Transverse colon (tissue), 4 donors: ENCODE results near the gene NRXN2. TPM values are rescaled to one million over a fixed set of nuclear protein-coding genes. Genes with fewer than 3 reads are reported as not detected.
A peak's percentile ranks its signal among the peaks of the same experiment; 100 is the strongest.

ENCODE experiments used
- DNase-seq: peaks from one replicate; pipeline ENCODE4 v3.0.0-alpha.2; 2019
- H3K27ac ChIP-seq, 4 donors: fragments of 200-600 bp; sonication (generic); 2 replicates each; pipeline ENCODE4 v1.5.1; 2016 to 2018; ENCODE audit warnings: inconsistent platforms in 4 of 4
- H3K27me3 ChIP-seq: fragments of 200-600 bp; sonication (generic); 2 replicates; pipeline ENCODE4 v1.5.1; 2017; ENCODE audit warnings: inconsistent platforms
- H3K36me3 ChIP-seq, 4 donors: fragments of 200-600 bp; sonication (generic); 2 replicates each; pipeline ENCODE4 v1.5.1; 2017 to 2019; ENCODE audit warnings: inconsistent platforms in 4 of 4
- H3K4me1 ChIP-seq, 4 donors: fragments of 200-600 bp; sonication (generic); 2 replicates each; pipeline ENCODE4 v1.5.1; 2017 to 2020; ENCODE audit warnings: inconsistent platforms in 4 of 4
- H3K4me3 ChIP-seq, 4 donors: fragments of 200-600 bp; sonication (generic); 1 replicate in 1 of 4; 2 replicates in 3 of 4; pipeline versions ENCODE4 v1.5.1 to v1.6.1; 2017 to 2019; ENCODE audit warnings: inconsistent platforms in 4 of 4
- H3K9me3 ChIP-seq, 2 donors: fragments of 200-600 bp; sonication (generic); 2 replicates each; pipeline ENCODE4 v1.5.1; 2017 to 2019; ENCODE audit warnings: inconsistent platforms in 2 of 2
- CTCF ChIP-seq, 5 experiments: fragments of 200-600 bp in 3 of 5; fragments of 450-650 bp in 2 of 5; sonication (generic) in 3 of 5; IDR thresholded peaks; 1 replicate in 2 of 5; 2 replicates in 3 of 5; pipeline ENCODE4 v1.5.1; 2016 to 2017; ENCODE audit warnings: antibody characterized with exemption in 5 of 5, inconsistent platforms in 3 of 5, mild to moderate bottlenecking in 2 of 5, moderate library complexity in 1 of 5
- EP300 ChIP-seq: sonication (generic); formaldehyde crosslinking; IDR thresholded peaks from one replicate; pipeline ENCODE4 v1.6.1; 2017; ENCODE audit warnings: antibody characterized with exemption, low read depth
- POLR2A ChIP-seq: fragments of 450-650 bp; IDR thresholded peaks from one replicate; pipeline ENCODE4 v1.6.1; 2016; ENCODE audit warnings: antibody characterized with exemption, mild to moderate bottlenecking, moderate library complexity
- POLR2AphosphoS5 ChIP-seq, 3 donors: sonication (generic); formaldehyde crosslinking; IDR thresholded peaks; one replicate each; pipeline ENCODE4 v1.6.1; 2016; ENCODE audit warnings: antibody characterized with exemption in 3 of 3
- WGBS, 2 donors: methylation state at CpG; one replicate each; pipeline ENCODE4 v1.1.5; 2018; ENCODE audit warnings: low coverage in 1 of 2; 5-methylcytosine and 5-hydroxymethylcytosine counted together
- in situ Hi-C, 4 donors: fragments of 200-750 bp; cut with MboI; loops; one replicate each; pipeline versions ENCODE4 v1.15.0 to v1.15.1; 2017; ENCODE audit warnings: low sequenced_read_pairs in 3 of 4, low pct_ligation_motif_present in 1 of 4, low pct_unique_long_range_greater_than_20kb in 1 of 4
- intact Hi-C: fragments of 100-400 bp; cut with DNase I; formaldehyde crosslinking; loops from one replicate; pipeline ENCODE4 v1.15.1; 2023; ENCODE audit warnings: low total_unique reads
- total RNA-seq, 4 donors: library from RNA; depleted of rRNA; stranded (reverse); fragments of >200 nt; gene quantifications; one replicate each; pipeline ENCODE4 v1.1.0, GENCODE V29; 2016

Gene NRXN2
- total RNA-seq, 4 donors from 2014 or later, result 2.9 to 7.4 (median 6.8) TPM

GRCh38 chr11:64649291-64649697 lies 73.7 kb downstream of the NRXN2 start:
- Histone ChIP-seq H3K27me3 (peaks cover 15% of the 10 kb centered on the region), H3K36me3 (no peaks in the 10 kb centered on the region), H3K4me3 (no peak overlapping the region), H3K4me1 (peaks cover 0 to 3% (median 0%) of the 10 kb centered on the region in 4 donors), H3K27ac (no peak overlapping the region), H3K9me3 (no peaks in the 10 kb centered on the region)
- WGBS, 2 donors, result 28 to 80% methylated on average over 1 to 6 of the region's 6 CpGs
- no peak for DNase-seq
- TF ChIP-seq EP300 (no peak), CTCF (IDR thresholded peaks at IDR 0.05) (peak; percentile 27 to 54 (median 34))
- in situ Hi-C loops (no loop called here), intact Hi-C loops (no loop called here)

GRCh38 chr11:64648551-64648950 lies 74.4 kb downstream of the NRXN2 start:
- H3K27ac ChIP-seq, result no peak overlapping the region
- peaks cover 22% of the 10 kb centered on the region for H3K27me3 ChIP-seq
- in situ Hi-C loops, result no loop called here
- no peak for DNase-seq
- intact Hi-C loops, result no loop called here
- no peaks in the 10 kb centered on the region for H3K9me3 ChIP-seq
- H3K36me3 ChIP-seq, result no peaks in the 10 kb centered on the region
- H3K4me1 ChIP-seq, result peaks cover 0 to 6% (median 2%) of the 10 kb centered on the region in 4 donors
- no peak overlapping the region for H3K4me3 ChIP-seq
- WGBS, 2 donors, result 79% methylated on average over 8 of the region's 9 CpGs; no CpG with 5 or more reads in 1 of the 2 donors
- TF ChIP-seq POLR2AphosphoS5 (IDR thresholded peaks at IDR 0.05) (no peak), POLR2A (no peak), CTCF (IDR thresholded peaks at IDR 0.05) (no peak), EP300 (no peak)

- in situ Hi-C loops, result no loop called here
- H3K4me1 ChIP-seq, result peaks cover 0 to 14% (median 3%) of the 10 kb centered on the region in 4 donors
- peaks cover 36% of the 10 kb centered on the region for H3K27me3 ChIP-seq
- H3K9me3 ChIP-seq, result no peaks in the 10 kb centered on the region
- WGBS, 2 donors, result 77% methylated on average over 9 of the region's 9 CpGs; no CpG with 5 or more reads in 1 of the 2 donors
- DNase-seq, result no peak
- H3K36me3 ChIP-seq, result no peaks in the 10 kb centered on the region
- H3K4me3 ChIP-seq, result no peak overlapping the region
- no peak overlapping the region for H3K27ac ChIP-seq
- intact Hi-C loops, result no loop called here
- TF ChIP-seq POLR2A (no peak), EP300 (no peak), POLR2AphosphoS5 (IDR thresholded peaks at IDR 0.05) (no peak), CTCF (IDR thresholded peaks at IDR 0.05) (no peak)
Measured at GRCh38 chr11:64647019-64647779, 75.8 kb downstream of the NRXN2 start.

GRCh38 chr11:64644647-64645275 lies 78.2 kb downstream of the NRXN2 start:
- Histone ChIP-seq H3K9me3 (no peaks in the 10 kb centered on the region), H3K4me1 (peaks cover 0 to 16% (median 6%) of the 10 kb centered on the region in 4 donors), H3K27ac (no peak overlapping the region), H3K36me3 (no peaks in the 10 kb centered on the region), H3K4me3 (no peak overlapping the region), H3K27me3 (peaks cover 60% of the 10 kb centered on the region)
- intact Hi-C loops (no loop called here), in situ Hi-C loops (no loop called here)
- no peak for DNase-seq
- 40 to 41% methylated on average over 2 to 11 of the region's 11 CpGs for WGBS, 2 donors
- TF ChIP-seq POLR2AphosphoS5 (IDR thresholded peaks at IDR 0.05), result no peak
- TF ChIP-seq EP300, result no peak
- peak in 2 of 5 experiments; percentile 4 to 17 for TF ChIP-seq CTCF (IDR thresholded peaks at IDR 0.05)
